Astrocyte (in vitro differentiated cells and primary cell): Measurements from ENCODE around the gene ECT2. TPM values are rescaled to one million over a fixed set of nuclear protein-coding genes. Genes with fewer than 3 reads are reported as not detected.

Source experiments
- DNase-seq: peaks from one replicate; pipeline ENCODE4 v3.0.0-alpha.2; 2010; ENCODE audit warnings: low read depth
- FAIRE-seq: peaks from 2 replicates; lab custom pipeline; 2011; peaks lifted over from hg19 to GRCh38; lab: Jason Lieb, UNC
- H2AFZ ChIP-seq: 2 replicates; pipeline ENCODE4 v1.6.0; 2012; ENCODE audit warnings: low read depth, low read length, inconsistent platforms
- H3K27ac ChIP-seq: 2 replicates; pipeline ENCODE4 v1.5.1; 2011; ENCODE audit warnings: low read depth, low read length, inconsistent platforms
- H3K27me3 ChIP-seq: 2 replicates; pipeline ENCODE4 v1.6.0; 2011; ENCODE audit warnings: low read length, inconsistent platforms; ENCODE audit not compliant: insufficient read depth
- H3K36me3 ChIP-seq: 2 replicates; pipeline ENCODE4 v1.5.1; 2011; ENCODE audit warnings: low read length, inconsistent platforms; ENCODE audit not compliant: insufficient read depth
- H3K4me1 ChIP-seq: 2 replicates; pipeline ENCODE4 v1.5.1; 2011; ENCODE audit warnings: low read length, inconsistent platforms; ENCODE audit not compliant: insufficient read depth
- H3K4me2 ChIP-seq: 2 replicates; pipeline ENCODE4 v1.6.0; 2012; ENCODE audit warnings: low read length, inconsistent platforms
- H3K4me3 ChIP-seq: 2 replicates; pipeline ENCODE4 v1.5.1; 2011; ENCODE audit warnings: low read depth, mild to moderate bottlenecking, low read length, inconsistent platforms; ENCODE audit not compliant: insufficient read depth
- H3K79me2 ChIP-seq: 2 replicates; pipeline ENCODE4 v1.6.0; 2012; ENCODE audit warnings: mild to moderate bottlenecking, low read length, inconsistent platforms; ENCODE audit not compliant: insufficient read depth
- H3K9ac ChIP-seq: 2 replicates; pipeline ENCODE4 v1.6.0; 2012; ENCODE audit warnings: mild to moderate bottlenecking, low read length, inconsistent platforms
- H3K9me3 ChIP-seq: 2 replicates; pipeline ENCODE4 v1.5.1; 2012; ENCODE audit warnings: low read depth, mild to moderate bottlenecking, low read length, inconsistent platforms; ENCODE audit not compliant: insufficient read depth
- H4K20me1 ChIP-seq: 2 replicates; pipeline ENCODE4 v1.6.0; 2012; ENCODE audit warnings: low read length, inconsistent platforms; ENCODE audit not compliant: insufficient read depth
- H3K27ac Mint-ChIP-seq: one replicate; pipeline ENCODE4 v1.8.0; 2021; ENCODE audit warnings: mild to moderate bottlenecking, mixed read lengths; ENCODE audit not compliant: unreplicated experiment
- H3K27me3 Mint-ChIP-seq: one replicate; pipeline ENCODE4 v1.8.0; 2021; ENCODE audit warnings: low read depth, mixed read lengths; ENCODE audit not compliant: unreplicated experiment
- H3K36me3 Mint-ChIP-seq: one replicate; pipeline ENCODE4 v1.8.0; 2021; ENCODE audit warnings: low read depth, mixed read lengths; ENCODE audit not compliant: unreplicated experiment
- H3K4me1 Mint-ChIP-seq: one replicate; pipeline ENCODE4 v1.8.0; 2021; ENCODE audit warnings: low read depth, mixed read lengths; ENCODE audit not compliant: unreplicated experiment
- H3K4me3 Mint-ChIP-seq: one replicate; pipeline ENCODE4 v1.8.0; 2021; ENCODE audit warnings: mild to moderate bottlenecking, moderate library complexity, mixed read lengths; ENCODE audit not compliant: unreplicated experiment
- H3K9me3 Mint-ChIP-seq: one replicate; pipeline ENCODE4 v1.8.0; 2021; ENCODE audit warnings: mild to moderate bottlenecking, mixed read lengths; ENCODE audit not compliant: unreplicated experiment
- EZH2 ChIP-seq: IDR thresholded peaks from 2 replicates; pipeline ENCODE4 v1.6.1; 2012; ENCODE audit warnings: mild to moderate bottlenecking, low read length, inconsistent platforms; ENCODE audit not compliant: insufficient read depth
- total RNA-seq: library from RNA; stranded (reverse); gene quantifications from 2 replicates; pipeline ENCODE4 v1.2.1, GENCODE V29; 2021
- TF ChIP-seq, protein P1 (sequence below): IDR thresholded peaks from 2 replicates; pipeline ENCODE4 v1.5.1; 2011; ENCODE audit warnings: low read depth, mild to moderate bottlenecking, inconsistent platforms, low read length, moderate library complexity; ENCODE audit not compliant: insufficient read depth

The ECT2 gene
- total RNA-seq, 1 donor from 2014 or later = 16.4 TPM

DNA sequence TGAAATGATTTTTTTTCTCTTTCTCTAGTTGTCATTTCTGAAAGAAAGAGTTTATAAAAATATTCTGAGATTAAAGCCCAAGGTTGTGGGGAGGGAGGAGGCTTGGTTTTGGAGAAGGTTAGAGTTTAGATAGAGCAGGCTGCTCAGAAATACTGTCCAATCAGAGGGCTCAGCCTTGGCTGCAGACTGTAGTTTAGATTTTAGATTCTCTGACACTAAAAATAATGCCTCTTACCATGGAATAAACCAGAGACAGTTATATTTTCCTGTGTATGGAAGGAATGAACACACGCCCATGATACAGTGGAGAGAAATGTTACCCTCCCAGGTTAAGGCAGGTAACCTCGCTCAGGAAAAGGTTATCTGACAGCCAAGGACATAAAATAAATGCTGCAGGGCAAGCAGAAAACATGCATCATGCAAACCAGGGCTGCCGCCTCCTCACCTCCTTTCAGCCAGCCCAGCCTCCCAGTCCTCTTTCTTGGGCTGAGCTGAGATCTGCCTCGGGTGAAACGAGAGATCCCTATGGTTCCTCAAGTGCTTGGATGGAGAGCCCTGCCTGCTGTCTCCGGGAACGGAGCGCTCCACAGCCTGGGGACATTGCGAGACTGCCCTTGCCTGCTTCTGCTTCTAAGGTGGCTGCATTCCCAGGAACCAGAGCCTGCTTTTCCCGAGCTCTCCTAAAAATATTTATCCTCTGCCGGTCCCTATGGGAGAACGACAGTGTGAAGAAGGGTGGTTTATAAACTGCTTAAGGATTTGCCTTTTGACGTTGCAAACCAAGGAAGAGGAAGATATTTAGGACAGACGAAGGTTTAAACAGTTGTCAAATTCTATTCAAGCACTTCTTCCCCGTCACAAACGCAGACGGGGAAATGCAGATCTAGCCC is 40.5 kb upstream of the ECT2 start:
- Mint-ChIP-seq H3K4me3 (peak overlapping the region; percentile 92), H3K27me3 (no peaks in the 10 kb centered on the region), H3K27ac (peak overlapping the region; percentile 84), H3K4me1 (peaks cover 8% of the 10 kb centered on the region), H3K36me3 (no peaks in the 10 kb centered on the region), H3K9me3 (no peaks in the 10 kb centered on the region)
- DNase-seq (peak; percentile 39), FAIRE-seq (no peak)
- Histone ChIP-seq H4K20me1 (peaks cover 12% of the 10 kb centered on the region), H2AFZ (peak overlapping the region; percentile 38), H3K27ac (peak overlapping the region; percentile 97), H3K79me2 (peaks cover 52% of the 10 kb centered on the region), H3K4me3 (peak overlapping the region; percentile 82), H3K36me3 (no peaks in the 10 kb centered on the region), H3K27me3 (no peaks in the 10 kb centered on the region), H3K9ac (peak overlapping the region; percentile 89), H3K4me2 (peak overlapping the region; percentile 92), H3K9me3 (no peaks in the 10 kb centered on the region), H3K4me1 (peaks cover 13% of the 10 kb centered on the region)
- TF ChIP-seq EZH2 = no peak
- TF ChIP-seq, protein P1, sequence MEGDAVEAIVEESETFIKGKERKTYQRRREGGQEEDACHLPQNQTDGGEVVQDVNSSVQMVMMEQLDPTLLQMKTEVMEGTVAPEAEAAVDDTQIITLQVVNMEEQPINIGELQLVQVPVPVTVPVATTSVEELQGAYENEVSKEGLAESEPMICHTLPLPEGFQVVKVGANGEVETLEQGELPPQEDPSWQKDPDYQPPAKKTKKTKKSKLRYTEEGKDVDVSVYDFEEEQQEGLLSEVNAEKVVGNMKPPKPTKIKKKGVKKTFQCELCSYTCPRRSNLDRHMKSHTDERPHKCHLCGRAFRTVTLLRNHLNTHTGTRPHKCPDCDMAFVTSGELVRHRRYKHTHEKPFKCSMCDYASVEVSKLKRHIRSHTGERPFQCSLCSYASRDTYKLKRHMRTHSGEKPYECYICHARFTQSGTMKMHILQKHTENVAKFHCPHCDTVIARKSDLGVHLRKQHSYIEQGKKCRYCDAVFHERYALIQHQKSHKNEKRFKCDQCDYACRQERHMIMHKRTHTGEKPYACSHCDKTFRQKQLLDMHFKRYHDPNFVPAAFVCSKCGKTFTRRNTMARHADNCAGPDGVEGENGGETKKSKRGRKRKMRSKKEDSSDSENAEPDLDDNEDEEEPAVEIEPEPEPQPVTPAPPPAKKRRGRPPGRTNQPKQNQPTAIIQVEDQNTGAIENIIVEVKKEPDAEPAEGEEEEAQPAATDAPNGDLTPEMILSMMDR = no peak

- DNase-seq (peak; percentile 98), FAIRE-seq (peak; percentile 92)
- H3K4me2 ChIP-seq = peak within 1 kb of the TSS; percentile 92
- peak within 1 kb of the TSS; percentile 38 for H2AFZ ChIP-seq
- peak within 1 kb of the TSS; percentile 82 for H3K4me3 ChIP-seq
- Mint-ChIP-seq H3K9me3 (no peaks in the 10 kb centered on the region), H3K27me3 (no peaks in the 10 kb centered on the region), H3K4me3 (peak within 1 kb of the TSS; percentile 92), H3K4me1 (peaks cover 8% of the 10 kb centered on the region), H3K27ac (peak within 1 kb of the TSS; percentile 84), H3K36me3 (no peaks in the 10 kb centered on the region)
- peak within 1 kb of the TSS; percentile 89 for H3K9ac ChIP-seq
- H3K9me3 ChIP-seq = no peaks in the 10 kb centered on the region
- H3K79me2 ChIP-seq = peaks cover 43% of the 10 kb centered on the region
- H3K27ac ChIP-seq = peak within 1 kb of the TSS; percentile 97
- peaks cover 13% of the 10 kb centered on the region for H3K4me1 ChIP-seq
- no peaks in the 10 kb centered on the region for H3K27me3 ChIP-seq
- H3K36me3 ChIP-seq = no peaks in the 10 kb centered on the region
- H4K20me1 ChIP-seq = peaks cover 7% of the 10 kb centered on the region
- TF ChIP-seq, protein P1 = peak; percentile 86
- TF ChIP-seq EZH2 = no peak
These were observed 39.7 kb upstream of the ECT2 start, which contains the start of gene NCEH1 for GRCh38 chr3:172710664-172711453. Gene NCEH1, minus strand, starts transcription at chr3:172711067. Its CDS starts 83 bp downstream, at chr3:172710984.
